GM12874 (cell line): ENCODE data around the gene CRADD.

Experiments used
- TF ChIP-seq, protein P1 (sequence below): IDR thresholded peaks from 2 replicates; pipeline ENCODE4 v1.5.1; 2011; ENCODE audit warnings: low read depth, mild to moderate bottlenecking, control low read depth, low read length, moderate library complexity; ENCODE audit not compliant: insufficient read depth

Gene CRADD

GRCh38 chr12:93738199-93739058, 61.3 kb downstream of the CRADD start:
- TF ChIP-seq, protein P1, sequence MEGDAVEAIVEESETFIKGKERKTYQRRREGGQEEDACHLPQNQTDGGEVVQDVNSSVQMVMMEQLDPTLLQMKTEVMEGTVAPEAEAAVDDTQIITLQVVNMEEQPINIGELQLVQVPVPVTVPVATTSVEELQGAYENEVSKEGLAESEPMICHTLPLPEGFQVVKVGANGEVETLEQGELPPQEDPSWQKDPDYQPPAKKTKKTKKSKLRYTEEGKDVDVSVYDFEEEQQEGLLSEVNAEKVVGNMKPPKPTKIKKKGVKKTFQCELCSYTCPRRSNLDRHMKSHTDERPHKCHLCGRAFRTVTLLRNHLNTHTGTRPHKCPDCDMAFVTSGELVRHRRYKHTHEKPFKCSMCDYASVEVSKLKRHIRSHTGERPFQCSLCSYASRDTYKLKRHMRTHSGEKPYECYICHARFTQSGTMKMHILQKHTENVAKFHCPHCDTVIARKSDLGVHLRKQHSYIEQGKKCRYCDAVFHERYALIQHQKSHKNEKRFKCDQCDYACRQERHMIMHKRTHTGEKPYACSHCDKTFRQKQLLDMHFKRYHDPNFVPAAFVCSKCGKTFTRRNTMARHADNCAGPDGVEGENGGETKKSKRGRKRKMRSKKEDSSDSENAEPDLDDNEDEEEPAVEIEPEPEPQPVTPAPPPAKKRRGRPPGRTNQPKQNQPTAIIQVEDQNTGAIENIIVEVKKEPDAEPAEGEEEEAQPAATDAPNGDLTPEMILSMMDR: no peak

- TF ChIP-seq, protein P1: no peak
Observed at GRCh38 chr12:93740751-93741150, 63.6 kb downstream of the CRADD start.

DNA sequence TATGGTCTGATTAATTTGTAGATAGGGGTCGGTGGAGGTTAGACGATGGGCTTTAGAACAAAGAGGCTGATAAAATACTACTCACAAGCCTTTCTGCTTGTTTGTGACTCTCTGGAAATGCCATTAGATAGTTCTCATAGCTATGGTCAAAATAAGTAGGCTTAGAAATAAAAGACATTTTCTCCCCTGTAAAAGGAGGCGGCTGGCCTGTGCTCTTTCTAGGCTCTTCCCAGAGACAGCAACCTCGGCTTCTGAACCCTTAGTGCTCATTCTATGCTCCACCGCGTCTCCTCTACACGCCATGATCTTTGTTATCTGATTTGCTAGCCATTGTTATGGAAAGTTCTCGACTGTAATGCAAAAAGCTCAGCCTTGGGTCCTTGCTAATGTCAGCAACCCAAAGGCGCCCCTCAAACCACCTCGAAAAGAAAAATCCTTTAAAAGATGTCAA, 64.5 kb downstream of the CRADD start:
- TF ChIP-seq, protein P1: no peak

- TF ChIP-seq, protein P1: peak; percentile 28; the same call in 1 of the 2 replicates
Observed at GRCh38 chr12:93742110-93742934, 65.1 kb downstream of the CRADD start.

- TF ChIP-seq, protein P1: no peak
Observed at GRCh38 chr12:93743229-93743998, 66.2 kb downstream of the CRADD start.

GRCh38 chr12:93743999-93744689, 67.0 kb downstream of the CRADD start:
- TF ChIP-seq, protein P1: no peak
